Choroid plexus epithelial cell (primary cell): Measurements from ENCODE around the gene DNAH7.

Source experiments
- DNase-seq: peaks from one replicate; pipeline ENCODE4 v3.0.0-alpha.2; 2010; ENCODE audit warnings: low read depth
- H3K4me3 ChIP-seq: 2 replicates; pipeline ENCODE4 v1.5.1; 2011; ENCODE audit warnings: low read depth, mild to moderate bottlenecking, control low read depth, low read length, moderate library complexity
- CTCF ChIP-seq: conservative IDR thresholded peaks from 2 replicates; pipeline ENCODE4 v1.5.1; 2011; ENCODE audit warnings: low read depth, mild to moderate bottlenecking, control low read depth, inconsistent platforms, low read length, moderate library complexity

The DNAH7 gene

GRCh38 chr2:195808189-195808588 lies 260.4 kb downstream of the DNAH7 start:
- no peak for DNase-seq
- H3K4me3 ChIP-seq, result no peak overlapping the region
- no peak for TF ChIP-seq CTCF

- DNase-seq, result no peak
- no peak for TF ChIP-seq CTCF
Observed at GRCh38 chr2:195805283-195805976, 263.2 kb downstream of the DNAH7 start.

GRCh38 chr2:195795879-195796278 lies 272.8 kb downstream of the DNAH7 start:
- no peak for TF ChIP-seq CTCF
- H3K4me3 ChIP-seq, result no peak overlapping the region
- no peak for DNase-seq

More at GRCh38 chr2:195805283-195805976, 263.2 kb downstream of the DNAH7 start:
- no peak overlapping the region for H3K4me3 ChIP-seq

- H3K4me3 ChIP-seq, result no peak overlapping the region
- no peak for TF ChIP-seq CTCF
- DNase-seq, result no peak
Observed at GRCh38 chr2:195793881-195794280, 274.8 kb downstream of the DNAH7 start.

- DNase-seq, result no peak
- no peak for TF ChIP-seq CTCF
- H3K4me3 ChIP-seq, result no peak overlapping the region
Observed at GRCh38 chr2:195782156-195782555, 286.5 kb downstream of the DNAH7 start.

GRCh38 chr2:195779491-195779890 lies 289.1 kb downstream of the DNAH7 start:
- no peak overlapping the region for H3K4me3 ChIP-seq
- no peak for DNase-seq
- TF ChIP-seq CTCF, result no peak

- no peak for TF ChIP-seq CTCF
- H3K4me3 ChIP-seq, result no peak overlapping the region
- DNase-seq, result peak; percentile 6
Observed at GRCh38 chr2:195769975-195770374, 298.7 kb downstream of the DNAH7 start.
